ENCODE data around the gene RETREG1.

Gene RETREG1

DNA sequence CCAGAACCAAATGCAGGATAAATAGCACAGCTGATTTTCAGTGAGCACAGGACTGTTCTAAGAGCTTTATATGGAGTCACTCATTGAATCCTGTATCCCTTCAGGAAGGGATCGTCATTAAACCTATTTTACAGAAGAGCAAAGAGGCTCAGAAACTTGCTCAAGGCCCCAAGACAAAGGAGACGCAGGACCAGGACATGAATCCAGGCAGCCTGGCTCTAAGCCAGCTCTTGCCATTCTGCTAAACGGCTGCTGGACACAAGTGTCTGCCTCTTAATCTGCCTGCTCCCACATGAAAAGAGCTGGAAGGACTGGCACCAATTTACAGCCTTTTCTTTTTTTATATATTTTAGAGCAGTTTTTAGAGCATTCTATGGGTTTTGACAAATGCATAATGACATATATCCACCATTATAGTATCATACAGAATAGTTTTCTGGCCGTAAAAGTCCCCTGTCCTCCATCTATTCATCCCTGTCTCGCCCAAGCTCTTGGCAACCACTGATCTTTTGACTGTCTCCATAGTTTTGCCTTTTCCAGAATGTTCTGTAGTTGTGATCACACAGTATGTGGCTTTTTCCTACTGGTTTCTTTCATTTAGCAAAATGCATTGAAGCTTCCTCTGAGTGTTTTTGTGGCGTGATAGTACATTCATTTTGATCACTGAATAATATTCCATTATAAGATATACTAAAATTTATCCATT is 37.5 kb downstream of the RETREG1 start:
- DNase-seq: no peak

DNA sequence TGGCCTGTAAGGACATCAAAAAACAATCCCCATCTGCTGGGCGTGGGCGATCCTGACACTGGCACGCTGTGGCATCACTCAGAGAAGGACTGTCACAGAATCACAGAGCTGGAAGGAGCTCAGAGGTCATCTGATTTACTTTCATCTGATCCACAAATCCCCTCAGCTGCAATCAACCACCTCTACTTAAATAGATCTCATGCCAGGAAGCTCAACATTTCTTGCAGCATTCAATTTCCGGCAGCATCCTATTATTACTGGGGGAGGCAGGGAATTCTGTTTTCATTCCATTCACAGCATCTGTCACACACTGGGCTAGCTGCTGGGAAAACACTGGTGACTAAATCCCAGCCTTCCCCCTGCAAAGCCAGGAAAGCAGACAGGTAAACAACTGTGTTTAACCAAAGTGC is 38.3 kb downstream of the RETREG1 start:
- DNase-seq: no peak

DNA sequence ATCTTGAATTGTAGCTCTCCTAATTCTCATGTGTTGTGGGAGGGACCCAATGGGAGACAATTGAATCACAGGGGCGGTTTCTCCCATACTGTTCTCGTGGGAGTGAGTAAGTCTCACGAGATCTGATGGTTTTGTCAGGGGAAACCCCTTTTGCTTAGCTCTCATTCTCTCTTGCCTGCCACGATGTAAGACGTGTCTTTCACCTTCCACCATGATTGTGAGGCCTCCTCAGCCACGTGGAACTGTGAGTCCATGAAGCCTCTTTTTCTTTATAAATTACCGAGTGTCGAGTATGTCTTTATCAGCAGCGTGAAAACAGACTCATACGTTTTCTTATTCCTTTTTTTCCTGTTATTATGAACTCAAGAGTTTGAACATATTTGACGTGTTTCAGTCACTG is 39.1 kb downstream of the RETREG1 start:
- DNase-seq: no peak

DNA sequence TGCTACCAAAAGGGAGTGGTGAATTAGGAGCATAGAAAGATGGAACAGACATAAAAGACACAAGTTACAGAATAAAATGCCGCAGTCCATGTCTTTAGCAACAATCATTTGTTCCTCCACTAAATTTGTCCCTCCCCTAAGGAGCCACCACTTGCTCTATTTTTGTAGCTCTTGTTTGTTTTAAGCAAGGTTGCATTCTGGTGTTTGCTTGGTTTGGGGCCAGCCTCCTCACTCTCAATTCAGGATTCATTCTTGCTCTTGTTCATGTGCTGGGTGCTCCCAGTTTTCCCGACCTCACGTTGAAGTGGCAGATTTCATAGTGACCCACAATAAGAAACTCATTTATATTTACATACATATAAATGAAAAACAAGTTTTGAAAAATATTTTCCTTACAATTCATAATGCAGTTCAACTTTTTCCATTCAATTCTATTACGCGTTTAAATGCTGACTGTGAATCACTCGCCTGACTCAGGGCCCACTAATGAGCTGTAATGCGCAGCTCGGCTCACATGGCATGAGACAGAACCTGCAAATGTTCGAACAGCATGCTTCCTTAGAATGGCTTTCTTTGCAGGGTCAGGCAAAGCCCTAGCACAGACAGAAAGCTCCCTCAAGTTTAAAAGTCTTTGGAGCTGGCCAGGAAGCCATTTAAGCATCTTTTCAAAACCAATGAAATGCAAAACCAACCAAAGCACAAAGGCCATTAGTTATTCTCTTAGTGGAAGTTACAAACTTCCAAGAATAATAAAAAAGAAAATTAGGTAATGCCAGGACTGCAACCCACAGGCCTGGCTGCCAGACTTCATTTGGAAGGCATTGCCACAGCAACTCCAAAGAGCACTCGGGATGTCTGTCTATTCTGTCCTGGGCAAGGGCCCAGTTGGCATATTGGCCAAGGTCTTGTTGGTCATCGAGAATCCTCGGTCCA is 41.7 kb downstream of the RETREG1 start:
- peak; percentile 65 for DNase-seq

DNA sequence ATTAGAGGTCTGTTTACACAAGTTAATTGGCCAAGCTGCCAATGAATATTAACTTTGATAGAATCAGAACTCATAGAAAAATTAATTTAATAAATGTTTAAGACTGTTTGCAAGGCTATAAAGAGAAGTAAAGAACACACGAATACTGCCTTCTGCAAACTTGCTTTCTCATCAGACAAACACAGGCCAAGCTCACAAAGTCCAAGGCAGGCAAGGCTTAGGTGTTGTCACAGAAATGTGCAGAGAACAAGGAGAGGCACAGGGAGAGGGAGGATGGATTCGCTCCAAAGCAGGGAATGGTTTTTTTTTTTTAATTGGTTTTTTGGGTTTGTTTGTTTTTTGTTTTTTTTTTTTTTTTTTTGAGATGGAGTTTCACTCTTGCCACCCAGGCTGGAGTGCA is 43.4 kb downstream of the RETREG1 start:
- DNase-seq: no peak

DNA sequence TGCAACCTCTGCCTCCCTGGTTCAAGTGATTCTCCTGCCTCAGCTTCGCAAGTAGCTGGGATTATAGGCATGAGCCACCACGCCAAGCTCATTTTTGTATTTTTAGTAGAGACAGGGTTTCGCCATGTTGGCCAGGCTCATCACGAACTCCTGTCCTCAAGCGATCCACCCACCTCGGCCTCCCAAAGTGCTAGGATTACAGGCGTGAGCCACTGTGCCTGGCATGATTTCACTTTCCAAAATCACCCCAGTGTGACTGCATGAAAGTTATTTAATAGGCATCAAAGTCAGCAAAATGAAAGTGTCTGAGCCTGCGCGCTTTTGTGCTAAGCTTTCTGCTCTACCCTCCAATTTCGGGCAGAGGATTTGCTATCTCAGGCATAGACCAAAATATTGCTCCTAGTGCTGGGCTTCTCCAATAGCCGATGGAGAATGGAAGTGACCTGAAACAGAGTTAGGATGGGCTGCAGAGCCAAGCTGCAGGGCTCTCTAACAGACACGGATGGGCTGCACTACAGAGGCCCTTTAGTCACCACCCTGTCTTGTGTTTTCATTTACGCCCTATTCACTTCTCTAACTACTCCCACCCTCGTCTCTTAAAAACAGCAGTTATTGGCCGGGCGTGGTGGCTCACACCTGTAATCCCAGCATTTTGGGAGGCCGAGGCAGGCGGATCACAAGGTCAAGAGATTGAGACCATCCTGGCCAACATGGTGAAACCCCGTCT is 44.3 kb downstream of the RETREG1 start:
- no peak for DNase-seq

DNA sequence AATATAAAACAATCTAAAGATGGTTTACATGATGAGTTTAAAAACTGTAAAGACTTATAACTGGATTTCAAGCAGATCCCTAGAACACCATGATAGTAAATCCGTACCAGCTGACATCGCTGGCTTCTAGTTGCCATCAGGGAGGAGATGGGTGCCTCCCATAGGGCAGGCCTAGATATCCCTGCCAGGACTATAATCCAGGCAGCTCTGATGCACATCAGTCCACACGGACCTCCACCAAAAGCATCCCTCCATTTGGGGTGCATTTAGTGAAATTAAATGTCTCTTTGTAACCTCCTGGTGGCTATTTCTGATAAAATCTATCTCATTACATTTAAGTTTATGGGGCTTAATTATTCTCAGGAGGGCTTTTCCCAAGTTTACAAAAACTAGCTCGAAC is 45.8 kb downstream of the RETREG1 start:
- no peak for DNase-seq

DNA sequence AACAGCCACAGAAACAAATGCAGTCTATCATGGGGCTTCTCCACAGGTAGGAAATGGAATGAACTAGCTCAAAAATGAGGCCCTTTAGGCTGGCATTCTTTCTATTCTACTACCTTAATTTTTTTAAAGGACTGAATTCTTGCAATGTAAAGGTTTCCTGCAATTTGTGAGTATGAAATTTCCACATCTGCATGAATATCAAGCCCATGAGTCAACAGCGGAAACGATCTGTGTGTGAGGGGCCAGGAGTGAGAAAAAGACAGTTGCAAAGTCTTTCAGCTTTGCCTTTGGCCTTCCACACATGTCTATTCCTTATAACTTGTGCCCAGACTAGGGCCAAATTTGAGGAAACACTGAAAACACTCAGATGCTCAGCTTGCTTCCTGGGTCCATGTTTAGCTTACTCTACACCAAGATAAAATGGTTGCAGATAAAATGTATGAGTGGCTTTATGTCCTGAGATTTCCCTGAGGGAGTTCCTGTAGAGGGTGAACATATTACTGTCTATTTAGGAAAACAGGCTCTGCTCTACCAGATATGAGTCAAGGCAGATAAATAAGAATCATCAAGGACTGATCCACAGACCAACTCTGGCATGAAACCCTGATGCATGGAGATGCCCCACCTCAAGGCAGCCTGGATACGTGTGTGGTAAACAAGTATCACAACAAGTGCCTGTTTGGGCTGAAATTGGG is 46.5 kb downstream of the RETREG1 start:
- DNase-seq: no peak

DNA sequence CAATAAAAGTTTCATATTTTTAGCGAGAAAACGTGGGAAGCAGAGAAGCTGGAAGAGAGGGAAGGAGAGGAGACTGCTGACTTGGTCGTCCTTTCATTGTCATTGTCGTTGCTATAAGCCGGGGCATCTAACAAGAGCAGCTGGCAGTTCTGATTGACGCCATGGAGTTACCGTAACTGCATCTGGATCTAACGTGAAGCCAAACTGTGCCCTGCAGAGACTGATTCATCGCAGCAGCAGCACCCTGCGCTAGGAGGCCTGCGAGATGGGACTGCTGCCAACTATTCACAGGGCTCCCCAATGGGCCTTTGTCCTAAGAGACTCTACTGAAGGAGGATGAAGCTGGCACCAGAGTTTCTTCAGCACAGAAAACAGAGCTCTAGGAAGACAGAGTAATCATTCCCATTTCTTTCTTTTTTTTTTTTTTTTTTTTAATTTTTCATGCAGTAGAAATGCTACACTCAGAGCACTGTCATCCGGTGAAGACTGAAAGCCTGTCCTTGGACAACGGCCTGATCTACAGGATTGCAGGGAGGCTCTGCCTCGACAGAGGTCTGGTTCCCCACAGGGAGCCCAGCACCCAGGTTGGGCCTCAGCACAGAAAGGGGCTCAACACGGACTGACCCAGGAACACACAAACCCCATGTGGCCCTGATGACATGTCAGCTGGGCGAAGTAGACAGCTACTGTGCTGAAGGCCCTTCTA is 47.8 kb downstream of the RETREG1 start:
- no peak for DNase-seq

DNA sequence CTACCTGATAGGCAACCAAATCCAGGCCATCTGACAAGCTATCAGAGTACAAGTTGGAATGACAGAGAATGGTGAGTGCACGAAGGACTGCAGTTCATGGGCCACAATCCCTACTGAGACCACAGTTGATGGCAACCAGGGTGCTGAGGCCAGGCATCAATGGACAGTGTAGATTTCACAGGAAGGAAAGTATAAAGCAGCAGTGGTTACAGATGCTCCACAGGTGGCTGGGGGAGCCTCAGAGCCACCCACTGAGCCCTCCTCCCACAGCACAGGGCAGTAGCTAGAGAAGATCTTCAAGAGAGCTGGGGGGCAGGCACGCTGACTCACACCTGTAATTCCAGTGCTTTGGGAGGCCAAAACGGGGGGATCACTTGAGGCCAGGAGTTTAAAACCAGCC is 49.4 kb downstream of the RETREG1 start:
- no peak for DNase-seq

DNA sequence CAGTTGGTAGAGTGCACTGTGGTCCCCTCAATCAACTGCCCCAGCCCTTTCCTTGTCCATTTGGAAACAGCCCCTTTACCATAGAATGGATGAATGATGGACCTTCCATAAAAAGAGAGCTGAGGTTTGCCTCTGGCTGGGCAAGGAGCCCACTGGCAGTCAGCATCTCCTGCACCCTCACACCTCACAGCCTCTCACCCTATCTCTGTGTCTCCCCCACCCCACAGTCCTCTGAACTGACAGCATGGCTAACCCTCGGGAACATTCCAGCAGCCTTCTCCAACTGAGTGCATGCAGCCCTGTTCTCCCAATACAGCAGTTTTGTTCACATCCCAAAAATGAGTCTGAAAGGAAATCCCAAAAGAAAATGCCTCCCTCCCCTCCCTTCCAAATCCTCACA is 51.7 kb downstream of the RETREG1 start:
- DNase-seq: no peak

DNA sequence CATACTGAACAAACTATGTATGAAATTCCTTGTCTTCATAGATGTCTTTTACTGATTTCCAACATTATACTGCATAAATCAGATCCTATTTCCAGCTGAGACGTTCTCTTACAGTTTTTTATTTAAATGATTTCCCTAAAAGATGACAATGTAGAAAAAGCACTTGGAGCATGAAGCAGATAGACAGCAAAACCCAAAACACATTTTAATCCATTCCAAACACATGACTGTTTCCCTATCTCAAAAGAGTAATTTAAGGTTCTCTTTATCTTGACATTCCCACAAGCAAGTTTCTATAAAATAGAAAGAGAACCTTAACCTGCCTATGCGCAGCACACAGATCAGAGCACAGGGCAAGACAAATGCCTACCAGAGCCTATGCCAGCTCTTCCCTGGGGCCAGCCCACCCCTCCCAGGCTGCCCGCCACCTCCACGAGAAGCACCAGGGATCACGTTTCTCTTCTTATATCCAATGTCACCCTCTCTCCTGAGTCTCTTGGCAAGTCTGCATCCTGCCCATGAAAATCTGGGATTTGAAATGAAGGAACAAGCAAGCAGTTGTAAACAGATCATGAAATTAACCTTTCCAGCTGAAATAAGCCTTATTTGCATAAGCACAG is 52.4 kb downstream of the RETREG1 start:
- DNase-seq: no peak

DNA sequence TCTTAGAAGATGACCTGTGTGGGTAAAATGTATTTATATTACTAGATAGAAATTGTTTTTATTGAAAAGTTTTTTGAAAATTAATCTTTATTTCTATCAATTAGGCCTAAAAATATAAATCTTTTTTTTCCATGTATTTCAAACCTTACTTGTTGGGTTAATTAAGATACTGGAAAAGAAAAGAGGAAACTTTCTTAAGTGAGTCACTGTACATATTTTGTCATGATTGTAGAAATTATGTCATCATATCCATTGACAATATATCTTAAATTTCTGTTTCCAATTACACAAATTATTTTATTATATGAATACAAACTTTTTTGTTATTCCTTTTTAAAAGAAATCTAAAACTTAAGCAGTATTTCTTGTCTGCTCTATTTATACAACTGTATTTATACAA is 53.1 kb downstream of the RETREG1 start:
- DNase-seq: no peak

DNA sequence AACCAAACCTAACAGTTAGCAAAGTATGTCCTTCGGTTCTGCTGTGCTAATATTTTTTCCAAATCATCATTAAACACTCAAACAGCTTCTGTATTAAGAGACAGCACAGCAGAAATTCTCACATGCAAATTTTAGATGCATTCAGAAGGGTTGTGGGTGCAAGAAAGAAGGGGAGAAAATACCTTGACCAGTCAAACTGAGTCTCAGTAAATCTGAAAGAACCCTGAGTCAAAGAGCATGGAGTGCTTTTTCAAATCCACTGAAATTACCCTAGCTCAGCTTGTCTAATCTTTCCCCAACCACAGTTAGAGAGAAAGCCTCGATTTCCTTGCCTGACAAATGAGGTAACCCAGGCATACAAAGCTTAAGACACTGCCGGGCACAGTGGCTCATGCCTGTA is 55.1 kb downstream of the RETREG1 start:
- DNase-seq: no peak

DNA sequence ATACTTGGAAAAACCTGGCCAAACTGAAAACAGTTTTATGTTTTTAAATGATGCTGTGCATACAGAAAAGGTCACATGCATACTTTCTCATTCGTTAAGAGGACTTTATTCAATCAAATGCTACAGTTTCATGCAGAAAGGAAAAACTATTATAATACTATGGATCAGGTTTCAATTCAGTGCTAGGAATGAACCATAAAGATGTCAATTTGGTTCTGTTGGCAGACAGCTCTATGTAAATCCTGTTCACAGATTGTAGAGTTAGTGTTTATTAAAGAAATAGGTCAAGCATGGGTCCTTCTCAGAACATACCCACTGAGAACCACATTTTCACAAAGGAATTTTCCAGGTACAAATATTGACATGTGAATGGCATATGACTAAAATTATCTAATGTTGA is 57.1 kb downstream of the RETREG1 start:
- DNase-seq: no peak

DNA sequence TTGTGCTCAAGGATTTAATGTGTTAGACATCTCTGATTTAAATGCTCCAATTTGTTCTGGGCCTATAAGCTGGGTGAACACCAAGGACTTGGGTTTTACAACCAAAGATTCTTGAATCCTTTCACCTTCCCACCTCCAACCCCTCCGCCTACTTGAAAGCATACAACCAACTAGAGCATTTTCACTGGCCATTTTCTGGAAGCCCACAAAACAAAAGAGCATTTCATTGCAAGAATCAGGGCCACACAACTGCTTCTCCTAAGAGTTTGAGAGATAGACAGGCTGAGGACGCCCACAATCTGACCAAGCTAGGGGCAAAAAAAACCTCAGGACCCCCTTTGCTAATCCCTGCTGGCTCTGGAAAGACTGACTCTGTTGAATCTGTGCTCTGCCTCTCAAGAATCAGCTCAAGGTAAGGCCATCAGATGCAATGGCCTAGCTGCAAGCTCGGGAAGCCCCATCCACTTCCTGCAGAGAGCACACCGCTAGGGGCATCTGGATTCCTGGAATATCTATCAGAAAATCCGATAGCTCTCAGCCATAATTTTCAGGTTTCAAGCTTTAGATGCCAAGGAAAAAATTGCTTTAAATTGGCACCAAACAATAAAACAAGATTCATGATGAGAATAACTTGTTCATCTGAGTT is 57.7 kb downstream of the RETREG1 start:
- peak; percentile 55 for DNase-seq

DNA sequence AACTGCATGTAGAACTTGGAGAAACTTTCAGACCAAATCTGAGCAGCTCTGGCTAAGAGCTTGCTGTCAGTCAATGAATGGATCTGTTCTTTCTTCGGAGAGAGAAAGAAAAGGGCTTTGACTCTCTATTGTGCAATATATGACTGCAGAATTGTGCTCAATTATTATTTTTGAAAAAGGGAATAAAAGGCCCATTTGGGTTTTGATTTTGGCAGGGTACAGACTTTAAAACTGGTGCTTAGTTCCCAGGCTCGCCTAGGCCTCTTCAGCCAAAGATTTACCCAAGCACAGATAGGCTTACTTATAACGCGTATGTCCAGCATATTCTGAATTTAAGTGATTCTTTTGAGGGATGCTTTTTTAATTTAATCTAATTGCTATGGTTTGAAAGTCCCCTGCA is 59.3 kb downstream of the RETREG1 start:
- DNase-seq: no peak

DNA sequence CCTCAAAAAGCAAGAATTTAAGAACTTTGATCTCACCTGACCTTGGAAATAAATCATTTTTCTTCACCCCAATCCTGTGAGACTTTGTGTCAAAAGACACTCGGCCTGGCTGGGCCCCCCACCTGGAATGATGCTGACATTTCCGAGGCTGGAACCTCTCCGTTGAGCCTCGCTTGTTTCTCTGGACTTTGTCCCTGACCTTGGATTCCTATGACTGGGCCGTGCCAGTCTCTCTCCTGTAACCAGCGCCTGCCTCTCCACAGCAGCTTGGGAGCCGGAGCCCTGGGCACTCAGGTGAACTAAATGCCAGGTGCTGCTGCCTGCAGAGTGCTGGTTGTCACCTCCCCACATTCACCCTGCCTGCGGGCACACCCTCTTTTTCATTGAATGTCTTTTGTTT is 62.7 kb downstream of the RETREG1 start:
- DNase-seq: no peak

DNA sequence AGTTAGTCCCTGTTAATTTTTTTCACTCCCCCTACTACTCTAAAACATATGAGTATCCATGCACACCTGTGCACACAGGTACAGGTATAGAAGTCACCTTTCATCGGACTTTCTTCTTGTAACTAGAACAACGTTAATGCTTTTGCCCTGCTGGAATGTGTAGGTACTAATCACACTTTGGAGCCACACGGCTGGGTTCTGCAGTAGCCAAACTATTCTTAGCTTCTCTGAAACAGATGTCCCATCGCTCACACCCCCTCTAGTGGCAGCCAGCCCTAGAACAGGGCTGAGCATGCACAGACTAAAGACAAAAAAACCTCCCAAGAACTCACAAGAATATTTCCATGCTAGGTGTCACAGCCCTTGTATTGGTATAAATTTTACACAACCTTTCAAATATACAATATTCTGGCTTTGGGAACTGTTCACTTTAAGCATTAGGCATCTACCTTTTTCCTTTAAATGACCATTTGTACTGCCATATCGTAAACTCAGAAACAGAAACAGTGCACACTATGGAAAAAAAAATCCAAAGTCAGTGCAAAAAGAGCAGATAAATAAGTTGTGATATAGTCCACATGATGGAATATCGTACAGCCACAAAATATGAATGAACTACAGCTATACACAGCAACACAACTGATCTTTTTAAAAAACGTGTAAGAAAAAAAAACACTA is 64.0 kb downstream of the RETREG1 start:
- DNase-seq: peak; percentile 88

DNA sequence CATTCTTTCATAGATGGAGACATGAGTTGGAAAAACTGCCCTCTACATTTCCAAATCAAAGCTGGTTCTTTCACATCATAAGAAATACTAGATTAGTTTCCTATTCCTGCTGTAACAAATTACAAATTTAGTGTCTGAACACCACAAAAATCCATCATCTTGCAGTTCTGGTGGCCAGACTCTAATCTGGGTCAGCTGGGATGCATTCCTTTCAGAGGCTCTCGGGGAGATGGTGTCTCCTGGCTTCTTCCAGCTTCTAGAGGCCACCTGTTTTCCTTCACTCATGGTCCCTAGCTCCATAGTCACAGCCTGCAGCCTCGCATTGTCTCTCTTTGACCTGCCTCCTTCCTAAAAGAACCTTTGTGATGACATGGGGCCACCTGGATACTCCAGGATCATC is 65.2 kb downstream of the RETREG1 start:
- no peak for DNase-seq

Data from islet precursor cell (in vitro differentiated cells).